Activated CD8-positive, alpha-beta memory T cell treated with anti-CD3 and anti-CD28 coated beads, Interleukin-2, amount 10 ng/mL, durations not matched to agents 7 days and 5 days (primary cell): ENCODE results near the gene CDKAL1. TPM values are rescaled to one million over a fixed set of nuclear protein-coding genes. Genes with fewer than 3 reads are reported as not detected.
"Not testable (repeated sequence)": the region's sequence is repeated elsewhere in the genome, so short reads cannot be mapped to it uniquely, and the experiment has no call there.

Source experiments
- ATAC-seq: fragments of 150-1000 bp; cut with Tn5 transposase; one replicate; pipeline ENCODE4 v1.10.0; 2021; ENCODE audit warnings: moderate library complexity
- CTCF ChIA-PET: fragments of 350-600 bp; sonication (Branson Sonifier 250); formaldehyde crosslinking; loops from one replicate; lab custom pipeline; 2021; ENCODE audit warnings: antibody characterized with exemption; lab: Charles Lee
- DNase-seq: peaks from one replicate; pipeline ENCODE4 v3.0.0-alpha.2; 2020
- H3K27ac Mint-ChIP-seq: one replicate; pipeline ENCODE4 v1.8.0; 2021; ENCODE audit warnings: mild to moderate bottlenecking, mixed read lengths
- H3K27me3 Mint-ChIP-seq: one replicate; pipeline ENCODE4 v1.8.0; 2021; ENCODE audit warnings: mixed read lengths
- H3K36me3 Mint-ChIP-seq: one replicate; pipeline ENCODE4 v1.8.0; 2021; ENCODE audit warnings: mild to moderate bottlenecking, mixed read lengths
- H3K4me1 Mint-ChIP-seq: one replicate; pipeline ENCODE4 v1.8.0; 2021; ENCODE audit warnings: mixed read lengths
- H3K4me3 Mint-ChIP-seq: one replicate; pipeline ENCODE4 v1.8.0; 2021; ENCODE audit warnings: mild to moderate bottlenecking, moderate library complexity, mixed read lengths
- H3K9me3 Mint-ChIP-seq: one replicate; pipeline ENCODE4 v1.8.0; 2022; ENCODE audit warnings: low read depth, mixed read lengths
- total RNA-seq, 2 experiments: library from RNA; stranded (reverse); gene quantifications; one replicate each; pipeline ENCODE4 v1.2.3, GENCODE V29; 2021

The CDKAL1 gene
- total RNA-seq, 2 experiments from 2014 or later, result 27.9 to 30.0 TPM

GRCh38 chr6:20582586-20583443, 48.6 kb downstream of the CDKAL1 start:
- CTCF ChIA-PET, result no interaction called here
- no peak for DNase-seq
- Mint-ChIP-seq H3K27ac (no peak overlapping the region), H3K36me3 (peaks cover 40% of the 10 kb centered on the region), H3K27me3 (no peaks in the 10 kb centered on the region), H3K9me3 (no peaks in the 10 kb centered on the region), H3K4me3 (no peak overlapping the region), H3K4me1 (peaks cover 11% of the 10 kb centered on the region)
- no peak for ATAC-seq

- Mint-ChIP-seq H3K36me3 (peaks cover 39% of the 10 kb centered on the region), H3K4me1 (peaks cover 11% of the 10 kb centered on the region), H3K9me3 (no peaks in the 10 kb centered on the region), H3K27me3 (no peaks in the 10 kb centered on the region), H3K4me3 (no peak overlapping the region), H3K27ac (no peak overlapping the region)
- CTCF ChIA-PET, result no interaction called here
- no peak for DNase-seq
- no peak for ATAC-seq
Observed at GRCh38 chr6:20583444-20583800, 49.2 kb downstream of the CDKAL1 start.

DNA sequence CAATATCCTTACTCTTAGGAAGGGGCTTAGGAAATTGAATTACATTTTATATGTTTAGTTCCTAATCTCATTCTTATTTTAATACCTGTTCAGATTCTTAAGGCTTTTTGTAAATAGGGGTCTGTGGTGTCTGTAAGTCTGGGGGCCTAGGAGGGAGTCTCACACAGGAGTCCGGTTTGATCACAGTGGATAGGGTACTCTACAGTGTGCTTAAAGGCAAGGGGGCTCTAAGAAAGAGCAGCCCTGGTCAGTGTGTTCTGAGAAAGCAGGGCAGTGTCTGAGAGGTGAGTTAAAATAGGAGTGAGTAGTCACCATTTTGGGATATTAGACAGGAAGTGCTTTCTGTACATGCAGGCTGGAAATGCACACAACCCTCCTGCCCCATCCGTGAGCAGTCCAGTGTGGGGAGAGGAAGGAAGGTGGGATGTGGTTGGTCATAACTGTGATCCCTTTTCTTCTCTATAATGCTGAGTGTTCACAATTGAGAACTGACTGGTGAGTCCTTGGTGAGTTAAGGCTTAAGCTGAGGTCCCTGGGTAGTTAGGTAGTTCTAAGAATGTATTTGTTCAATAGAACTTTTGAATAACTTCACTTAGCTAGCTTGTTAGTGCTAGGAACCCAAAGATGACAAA, 50.0 kb downstream of the CDKAL1 start:
- DNase-seq (no peak), ATAC-seq (no peak)
- no peak overlapping the region for H3K4me3 Mint-ChIP-seq
- CTCF ChIA-PET, result no interaction called here
- H3K36me3 Mint-ChIP-seq, result peaks cover 39% of the 10 kb centered on the region
- H3K4me1 Mint-ChIP-seq, result peaks cover 15% of the 10 kb centered on the region
- H3K27ac Mint-ChIP-seq, result no peak overlapping the region
- H3K9me3 Mint-ChIP-seq, result no peaks in the 10 kb centered on the region
- no peaks in the 10 kb centered on the region for H3K27me3 Mint-ChIP-seq

GRCh38 chr6:20589266-20589665, 55.0 kb downstream of the CDKAL1 start:
- Mint-ChIP-seq H3K27me3 (no peaks in the 10 kb centered on the region), H3K27ac (no peak overlapping the region), H3K4me3 (no peak overlapping the region), H3K4me1 (peaks cover 15% of the 10 kb centered on the region), H3K36me3 (peaks cover 65% of the 10 kb centered on the region), H3K9me3 (peaks cover 6% of the 10 kb centered on the region)
- CTCF ChIA-PET, result no interaction called here
- no peak for DNase-seq
- ATAC-seq, result no peak

GRCh38 chr6:20590476-20590875, 56.2 kb downstream of the CDKAL1 start:
- H3K9me3 Mint-ChIP-seq, result peaks cover 11% of the 10 kb centered on the region
- H3K27ac Mint-ChIP-seq, H3K27me3 Mint-ChIP-seq, CTCF ChIA-PET, ATAC-seq, H3K4me3 Mint-ChIP-seq, DNase-seq: not testable (repeated sequence)
- peaks cover 65% of the 10 kb centered on the region for H3K36me3 Mint-ChIP-seq
- peaks cover 13% of the 10 kb centered on the region for H3K4me1 Mint-ChIP-seq

GRCh38 chr6:20594299-20594853, 60.1 kb downstream of the CDKAL1 start:
- peaks cover 11% of the 10 kb centered on the region for H3K9me3 Mint-ChIP-seq
- peaks cover 74% of the 10 kb centered on the region for H3K36me3 Mint-ChIP-seq
- ATAC-seq, CTCF ChIA-PET, H3K27me3 Mint-ChIP-seq, H3K4me3 Mint-ChIP-seq, DNase-seq, H3K27ac Mint-ChIP-seq, H3K4me1 Mint-ChIP-seq: not testable (repeated sequence)

GRCh38 chr6:20599302-20600051, 65.2 kb downstream of the CDKAL1 start:
- ATAC-seq (peak; percentile 61), DNase-seq (no peak)
- Mint-ChIP-seq H3K4me3 (no peak overlapping the region), H3K27me3 (no peaks in the 10 kb centered on the region), H3K4me1 (peaks cover 5% of the 10 kb centered on the region), H3K27ac (no peak overlapping the region), H3K9me3 (peaks cover 5% of the 10 kb centered on the region), H3K36me3 (peaks cover 52% of the 10 kb centered on the region)
- CTCF ChIA-PET, result no interaction called here

DNA sequence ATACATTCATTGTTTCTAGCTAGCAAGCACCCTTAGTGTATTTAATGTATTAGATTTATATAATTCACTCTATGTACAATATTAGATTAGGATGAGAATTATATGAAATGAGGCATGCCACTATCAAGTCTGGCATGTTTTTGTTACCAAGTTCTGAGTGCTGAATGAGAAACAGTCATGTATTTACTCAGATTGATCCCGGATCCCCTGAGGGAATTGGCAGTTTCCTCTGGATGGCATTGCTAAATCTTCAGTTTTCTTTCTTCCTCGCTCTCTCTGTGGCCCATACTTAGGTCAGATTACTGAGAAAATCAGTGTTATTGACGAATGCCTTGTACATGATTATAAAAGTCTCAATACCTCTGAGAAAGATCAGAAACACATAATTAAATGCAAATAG, 66.6 kb downstream of the CDKAL1 start:
- DNase-seq (no peak), ATAC-seq (no peak)
- H3K4me1 Mint-ChIP-seq, result peaks cover 5% of the 10 kb centered on the region
- H3K27ac Mint-ChIP-seq, result no peak overlapping the region
- peaks cover 41% of the 10 kb centered on the region for H3K36me3 Mint-ChIP-seq
- H3K4me3 Mint-ChIP-seq, result no peak overlapping the region
- no peaks in the 10 kb centered on the region for H3K9me3 Mint-ChIP-seq
- CTCF ChIA-PET, result no interaction called here
- no peaks in the 10 kb centered on the region for H3K27me3 Mint-ChIP-seq

- Mint-ChIP-seq H3K4me3 (no peak overlapping the region), H3K27ac (no peak overlapping the region), H3K27me3 (no peaks in the 10 kb centered on the region), H3K9me3 (no peaks in the 10 kb centered on the region), H3K36me3 (peaks cover 25% of the 10 kb centered on the region), H3K4me1 (peaks cover 5% of the 10 kb centered on the region)
- ATAC-seq (no peak), DNase-seq (no peak)
- CTCF ChIA-PET, result no interaction called here
Observed at GRCh38 chr6:20604159-20604558, 69.9 kb downstream of the CDKAL1 start.

DNA sequence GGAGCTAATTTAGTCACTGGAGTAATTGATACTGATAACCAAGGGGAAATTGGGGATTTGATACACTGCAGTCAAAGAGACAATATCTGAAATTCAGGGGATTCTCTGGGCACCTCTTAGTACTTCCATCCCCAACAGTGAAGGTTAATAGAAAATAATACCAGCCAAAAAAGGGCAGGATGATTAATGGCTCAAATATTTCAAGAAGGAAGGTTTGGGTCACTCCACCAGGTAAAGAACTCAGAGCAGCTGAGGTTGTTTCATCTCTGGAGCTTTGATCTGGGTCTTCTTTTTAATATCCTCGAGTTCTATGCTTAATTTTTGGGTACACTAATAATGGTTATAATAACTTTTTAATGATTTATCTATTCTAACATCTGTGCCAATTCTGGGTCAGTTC, 70.8 kb downstream of the CDKAL1 start:
- Mint-ChIP-seq H3K4me1 (no peaks in the 10 kb centered on the region), H3K4me3 (no peak overlapping the region), H3K36me3 (peaks cover 25% of the 10 kb centered on the region), H3K27ac (no peak overlapping the region), H3K27me3 (no peaks in the 10 kb centered on the region), H3K9me3 (peaks cover 4% of the 10 kb centered on the region)
- ATAC-seq (no peak), DNase-seq (no peak)
- CTCF ChIA-PET, result no interaction called here

DNA sequence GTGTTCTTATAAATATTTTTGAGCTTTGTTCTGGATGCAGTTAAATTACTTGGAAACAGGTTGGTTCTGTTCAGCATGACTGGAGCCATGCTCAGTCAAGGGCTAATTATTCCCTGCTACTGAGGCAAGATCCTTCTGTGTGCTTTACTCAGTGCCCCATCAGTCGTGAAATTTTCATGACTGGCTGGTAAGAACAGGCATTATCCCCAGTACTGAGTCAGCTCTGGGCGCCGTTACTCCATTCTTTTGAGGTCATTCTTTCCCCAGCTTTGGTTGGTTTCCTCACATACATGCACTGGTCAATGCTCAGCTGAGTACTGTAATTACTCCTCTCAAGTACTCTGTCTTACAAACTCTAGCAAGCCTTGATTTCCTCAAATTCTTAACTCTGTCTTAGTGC, 71.3 kb downstream of the CDKAL1 start:
- no peak overlapping the region for H3K27ac Mint-ChIP-seq
- no peaks in the 10 kb centered on the region for H3K27me3 Mint-ChIP-seq
- peaks cover 4% of the 10 kb centered on the region for H3K9me3 Mint-ChIP-seq
- H3K4me1 Mint-ChIP-seq, result no peaks in the 10 kb centered on the region
- CTCF ChIA-PET, result no interaction called here
- DNase-seq (no peak), ATAC-seq (no peak)
- H3K4me3 Mint-ChIP-seq, result no peak overlapping the region
- peaks cover 30% of the 10 kb centered on the region for H3K36me3 Mint-ChIP-seq

DNA sequence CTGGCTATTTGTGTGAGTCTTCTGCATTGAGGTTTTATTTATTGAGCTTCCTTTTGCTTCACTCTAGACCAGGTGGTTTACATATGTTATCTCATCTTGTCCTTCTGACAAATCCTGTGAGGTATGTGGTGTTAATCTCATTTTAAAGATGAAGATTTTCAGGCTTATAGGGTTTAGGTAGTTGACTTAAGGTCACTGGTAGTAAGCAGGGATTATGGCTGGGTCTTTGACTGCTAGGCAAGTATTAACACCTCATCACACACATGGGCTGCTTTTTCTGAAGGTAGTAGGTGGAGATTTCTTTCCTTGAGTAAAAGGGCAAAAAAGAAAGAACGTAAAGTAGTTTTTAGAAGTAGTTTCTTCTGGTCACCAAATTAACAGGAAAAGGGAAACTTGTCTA, 72.6 kb downstream of the CDKAL1 start:
- Mint-ChIP-seq H3K27me3 (no peaks in the 10 kb centered on the region), H3K27ac (no peak overlapping the region), H3K9me3 (peaks cover 4% of the 10 kb centered on the region), H3K4me3 (no peak overlapping the region), H3K36me3 (peaks cover 28% of the 10 kb centered on the region), H3K4me1 (no peaks in the 10 kb centered on the region)
- ATAC-seq (no peak), DNase-seq (no peak)
- CTCF ChIA-PET, result no interaction called here

- H3K4me3 Mint-ChIP-seq, result no peak overlapping the region
- H3K36me3 Mint-ChIP-seq, result peaks cover 21% of the 10 kb centered on the region
- CTCF ChIA-PET, result no interaction called here
- no peaks in the 10 kb centered on the region for H3K27me3 Mint-ChIP-seq
- no peak overlapping the region for H3K27ac Mint-ChIP-seq
- DNase-seq (no peak), ATAC-seq (no peak)
- peaks cover 4% of the 10 kb centered on the region for H3K9me3 Mint-ChIP-seq
- no peaks in the 10 kb centered on the region for H3K4me1 Mint-ChIP-seq
Observed at GRCh38 chr6:20608356-20608755, 74.1 kb downstream of the CDKAL1 start.
